Iris pigment epithelial cell (primary cell): ENCODE data around the gene FIGN.

Experiments
- DNase-seq: peaks from one replicate; pipeline ENCODE4 v3.0.0-alpha.2; 2011; ENCODE audit warnings: low read depth

Gene FIGN

DNA sequence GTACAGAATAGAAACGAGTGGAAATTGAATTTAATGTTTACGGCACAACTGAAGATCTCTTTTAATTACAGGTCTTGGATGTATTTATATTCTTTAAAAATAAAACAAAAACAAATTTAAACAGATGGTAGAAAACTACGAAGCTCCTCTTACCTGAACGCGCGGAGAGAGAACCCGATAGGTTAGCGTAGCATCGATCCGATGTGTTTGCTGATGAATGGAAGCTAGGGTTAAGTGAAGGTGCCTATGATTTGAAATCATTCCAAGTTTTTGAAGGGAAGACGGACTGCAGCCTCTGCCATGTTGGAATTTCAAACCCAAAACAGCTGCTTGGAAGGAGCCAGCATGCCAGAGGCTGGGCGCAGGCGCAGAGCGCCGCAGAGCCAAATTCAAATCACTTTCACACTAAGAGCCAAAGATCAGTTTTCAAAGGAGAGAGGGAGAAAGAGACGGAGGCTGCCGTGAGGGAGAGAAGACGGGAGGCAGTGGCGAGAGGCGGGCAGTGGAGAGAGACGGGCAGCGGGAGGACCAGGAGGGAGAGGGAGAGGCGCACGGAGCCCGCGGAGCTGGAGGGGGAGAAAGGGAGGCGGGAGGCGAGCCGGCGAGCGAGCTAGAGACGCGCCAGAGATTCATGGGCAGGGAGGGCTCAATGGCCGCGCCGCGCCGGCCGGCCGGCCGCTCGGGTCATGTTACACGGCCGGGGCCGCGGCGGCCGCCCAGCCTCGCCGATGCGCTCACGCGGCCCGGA, at the start of gene FIGN:
Gene FIGN, minus strand, starts transcription at position 324 of the 748 bp plus-strand sequence. CDS start 1,081 bp downstream, outside the sequence.
- peak; percentile 86 for DNase-seq

DNA sequence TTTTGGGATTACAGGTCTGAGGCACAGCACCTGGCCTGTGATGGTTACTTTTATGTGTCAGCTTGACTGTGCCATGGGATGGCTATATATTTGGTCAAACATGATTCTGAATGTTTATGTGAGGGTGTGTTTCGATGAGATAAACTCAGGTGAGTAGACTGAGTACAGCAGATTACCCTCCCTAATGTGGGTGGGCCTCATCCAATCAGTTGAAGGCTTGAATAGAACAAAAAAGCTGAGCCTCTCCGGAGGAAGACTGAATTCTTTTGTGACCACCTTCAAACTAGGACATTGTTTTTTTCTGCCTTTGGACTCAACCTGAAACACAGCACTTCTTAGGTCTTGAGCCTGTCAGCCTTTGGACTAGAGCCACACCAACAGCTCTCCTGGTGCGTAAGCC, 49.4 kb upstream of the FIGN start:
- DNase-seq = no peak

- DNase-seq = no peak
These were observed 44.3 kb upstream of the FIGN start for GRCh38 chr2:163779970-163780597.

DNA sequence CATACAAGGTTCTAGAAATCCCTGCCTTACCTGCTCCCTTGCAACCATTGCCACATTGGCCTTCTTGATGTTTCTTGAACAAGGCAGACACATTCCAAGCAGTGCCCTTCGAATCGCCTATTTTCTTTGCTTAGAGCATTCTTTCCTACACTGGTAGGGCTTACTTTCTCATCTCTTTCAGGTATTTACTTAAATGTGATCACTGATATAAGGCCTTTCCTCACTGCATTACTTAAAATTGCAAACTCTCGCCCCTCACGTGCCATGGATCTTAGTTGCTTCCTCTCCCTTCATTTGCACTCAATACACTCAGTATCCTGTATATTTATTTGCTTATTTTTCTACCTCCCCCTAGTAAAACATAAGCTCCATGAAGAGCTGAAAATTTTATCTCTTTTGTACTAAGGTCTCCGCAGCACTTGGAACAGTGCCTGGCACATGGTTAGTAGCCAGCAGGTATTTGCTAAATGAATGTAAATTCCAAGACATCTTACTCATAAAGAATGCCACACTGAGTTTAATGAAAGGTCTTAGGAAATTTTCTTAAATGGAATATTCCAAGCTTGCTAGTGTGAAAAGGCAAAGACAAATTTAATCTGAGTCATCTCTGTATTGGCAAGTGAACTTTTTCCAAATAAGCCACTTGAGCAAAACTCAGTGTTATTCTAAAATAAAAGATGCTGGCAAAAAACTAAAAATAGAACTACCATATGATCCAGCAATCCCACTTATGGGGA, 42.4 kb upstream of the FIGN start:
- peak; percentile 94 for DNase-seq

DNA sequence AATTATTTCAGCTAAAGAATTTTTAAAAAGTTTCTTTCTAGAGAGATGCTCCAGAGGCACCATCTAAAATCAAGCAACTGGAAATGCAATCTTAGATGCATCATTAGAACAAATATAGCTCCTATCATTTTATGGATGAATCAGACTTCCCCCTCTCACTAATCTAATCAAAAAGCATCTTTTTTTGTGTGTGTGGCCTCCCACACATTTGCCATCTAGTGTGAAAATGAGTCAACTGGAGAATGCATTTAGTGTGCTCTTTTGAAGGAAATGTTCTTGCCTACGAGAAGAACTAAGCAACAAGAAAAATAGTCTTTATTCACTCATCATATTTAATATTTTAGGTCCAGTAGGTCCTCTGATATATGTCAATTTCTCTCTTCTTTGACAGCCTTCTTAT, 39.5 kb upstream of the FIGN start:
- DNase-seq = peak; percentile 56

- DNase-seq = peak; percentile 96
These were observed 39.1 kb upstream of the FIGN start for GRCh38 chr2:163774862-163775261.

- no peak for DNase-seq
These were observed 37.5 kb upstream of the FIGN start for GRCh38 chr2:163773276-163773675.

- no peak for DNase-seq
These were observed 35.8 kb upstream of the FIGN start for GRCh38 chr2:163771596-163771995.

DNA sequence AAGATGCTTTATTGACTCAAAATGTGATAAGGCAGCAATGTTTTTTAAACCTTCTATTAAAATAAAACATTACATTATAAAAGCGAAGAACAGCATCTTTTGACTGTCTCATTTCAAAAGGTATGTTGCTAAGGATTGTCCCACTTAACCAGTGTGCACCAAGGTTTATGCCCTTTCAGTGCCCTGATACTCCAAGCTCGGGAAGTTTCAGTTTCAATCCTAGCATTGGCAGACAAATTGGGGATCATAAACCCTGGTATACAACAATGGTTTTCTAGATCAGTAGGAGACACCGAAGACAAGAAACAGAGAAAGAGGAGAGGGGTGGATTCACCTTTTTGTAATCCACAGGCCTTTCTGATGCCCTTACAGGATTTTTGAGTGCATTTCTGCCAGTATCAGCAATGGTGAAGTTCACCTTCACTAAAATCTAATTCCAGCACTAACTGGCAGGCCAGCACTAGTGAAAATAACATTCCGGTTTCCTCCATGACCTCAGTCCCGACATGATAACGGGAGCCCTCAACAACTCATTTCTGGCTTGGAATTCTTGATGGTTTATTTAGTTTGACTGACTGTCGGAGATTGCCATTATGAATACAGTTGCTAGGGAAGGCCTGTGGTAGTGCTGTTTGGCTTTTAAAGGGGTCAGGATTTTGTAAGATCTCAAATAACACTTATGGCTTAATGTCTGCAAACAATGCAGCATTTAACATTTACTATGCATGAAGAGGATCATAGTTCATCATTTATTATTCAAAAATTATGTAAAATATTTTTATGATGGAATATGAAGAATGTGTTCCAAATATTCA, 33.3 kb upstream of the FIGN start:
- DNase-seq = no peak

DNA sequence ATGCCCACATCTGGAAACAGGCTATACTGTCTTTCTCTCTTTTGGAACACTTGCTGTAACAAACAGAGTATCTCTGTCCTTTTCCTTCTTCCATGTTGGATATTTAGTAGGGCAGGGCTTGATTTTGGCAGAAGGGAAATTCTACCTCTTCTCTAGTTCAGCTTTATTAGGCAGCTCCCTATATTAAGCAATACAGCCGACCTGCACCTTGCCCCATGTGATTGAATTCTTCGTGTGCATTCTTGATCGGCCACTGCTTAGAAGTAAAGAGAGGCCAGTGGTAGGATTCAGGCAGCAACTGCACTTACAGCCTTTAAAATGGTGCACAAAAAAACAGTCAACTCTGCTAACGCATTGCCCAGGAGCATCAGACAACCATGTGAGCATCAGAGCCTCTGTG, 31.3 kb upstream of the FIGN start:
- DNase-seq = no peak

DNA sequence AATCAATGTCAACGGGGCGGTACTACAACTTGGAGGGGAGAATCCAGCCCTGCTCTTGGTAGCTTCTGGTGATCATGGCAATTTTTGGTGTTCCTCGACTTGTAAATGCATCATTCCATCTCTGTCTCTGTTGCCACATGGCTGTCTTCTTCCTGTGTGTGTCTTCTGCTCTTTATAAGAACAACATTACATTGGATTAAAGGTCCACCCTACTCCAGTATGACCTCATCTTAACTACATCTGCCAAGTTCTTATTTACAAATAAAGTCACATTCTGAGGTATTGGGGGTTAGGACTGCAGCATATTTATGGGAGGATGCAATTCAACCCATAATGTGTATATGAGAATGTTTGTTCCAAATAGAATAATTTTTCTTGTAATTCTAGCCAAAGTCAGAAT, 28.8 kb upstream of the FIGN start:
- DNase-seq = no peak

- no peak for DNase-seq
These were observed 23.2 kb upstream of the FIGN start for GRCh38 chr2:163759013-163759412.

DNA sequence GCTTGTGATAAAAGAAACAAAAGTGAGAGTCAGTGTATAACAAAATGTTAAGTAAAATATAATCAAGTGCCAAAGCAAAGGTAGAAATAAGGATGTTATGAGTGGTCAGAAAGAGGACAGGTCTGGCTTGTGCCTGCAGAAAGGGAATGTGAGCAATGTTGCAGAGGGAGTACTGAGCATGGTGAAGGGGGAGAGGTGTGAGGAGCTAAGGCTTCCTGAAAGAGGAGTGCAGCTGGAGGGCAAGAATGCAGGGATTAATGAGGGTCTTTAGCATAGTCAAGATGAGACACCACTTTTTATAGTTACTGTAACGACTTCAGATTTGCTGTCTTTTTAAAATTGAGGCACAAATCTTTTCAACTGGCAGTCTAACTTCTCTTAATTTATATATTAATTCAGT, 22.0 kb upstream of the FIGN start:
- DNase-seq = no peak

DNA sequence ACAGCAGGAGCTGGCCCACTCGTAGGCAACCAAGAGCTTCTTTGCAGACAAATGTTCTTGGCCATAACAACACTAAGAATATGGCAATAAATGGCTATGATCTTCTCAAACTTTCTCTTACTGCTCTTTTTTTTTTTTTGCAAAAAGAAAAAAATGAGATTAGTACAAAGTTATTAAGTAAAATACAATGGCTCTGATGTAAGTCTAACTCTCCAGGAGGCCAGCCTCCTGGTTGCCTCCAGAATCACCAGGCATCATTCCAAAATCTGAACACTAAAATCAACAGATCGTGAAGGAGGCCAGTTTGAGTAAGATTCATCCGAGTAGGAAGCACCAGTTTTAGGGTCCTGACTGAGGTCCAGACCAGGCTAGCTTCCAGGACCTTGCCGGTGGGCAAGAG, 20.8 kb upstream of the FIGN start:
- no peak for DNase-seq

- no peak for DNase-seq
These were observed 19.6 kb upstream of the FIGN start for GRCh38 chr2:163755366-163755765.

- no peak for DNase-seq
These were observed 17.9 kb upstream of the FIGN start for GRCh38 chr2:163753726-163754125.

DNA sequence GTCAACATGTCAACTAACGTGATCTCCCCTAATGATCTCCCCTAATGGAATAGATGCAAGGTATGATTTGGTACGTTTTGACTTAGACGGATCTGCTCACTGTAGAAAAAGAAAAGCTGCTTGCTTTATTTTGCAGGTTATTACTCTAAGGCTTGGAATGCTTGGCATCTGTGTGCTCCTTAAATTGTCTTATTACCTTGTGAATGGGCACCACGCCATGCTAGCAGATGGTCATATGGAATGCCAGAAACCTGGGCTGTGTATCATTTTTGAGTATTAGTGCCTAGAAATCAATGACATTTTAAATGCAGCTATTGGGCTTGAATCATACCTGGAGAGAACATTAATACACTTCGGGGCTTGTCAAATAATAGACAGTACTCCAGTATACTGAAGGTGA, 16.5 kb upstream of the FIGN start:
- no peak for DNase-seq

DNA sequence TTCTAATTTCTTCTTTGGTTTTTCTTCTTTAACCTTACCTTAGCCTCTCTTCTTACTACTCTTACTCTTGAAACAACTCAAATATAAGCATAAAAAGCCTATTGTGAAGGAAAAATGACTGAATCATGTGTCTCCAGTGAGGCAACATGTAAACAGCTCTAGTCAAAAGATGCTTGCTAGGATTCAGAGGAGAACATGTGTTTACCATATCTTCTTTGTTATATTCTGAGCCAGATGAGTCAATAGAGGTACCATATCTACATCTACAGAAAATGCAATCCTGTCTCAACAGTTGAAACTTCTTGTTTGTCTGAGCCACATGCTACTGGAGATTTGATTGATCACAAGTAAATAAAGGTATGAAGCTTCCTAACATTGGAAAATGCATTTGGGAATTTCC, 15.9 kb upstream of the FIGN start:
- no peak for DNase-seq

DNA sequence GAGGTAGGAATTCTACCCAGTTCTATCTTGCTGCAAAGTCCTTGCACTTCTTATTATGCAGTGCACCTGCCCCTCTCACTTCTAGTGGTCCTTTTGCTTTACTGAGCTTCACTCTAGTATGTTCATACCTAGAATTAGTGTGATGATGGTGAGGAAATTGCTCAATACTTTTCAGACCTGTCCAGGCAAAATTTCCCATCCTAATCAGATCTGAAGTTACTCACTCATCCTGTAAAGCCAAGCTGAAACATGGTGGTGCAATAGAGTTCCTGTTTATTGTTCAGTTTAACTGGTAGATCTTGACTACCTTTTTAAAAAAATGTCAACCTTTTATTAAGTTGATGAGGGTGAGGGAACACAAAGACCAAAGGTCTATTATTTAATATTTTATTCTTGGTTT, 12.6 kb upstream of the FIGN start:
- peak; percentile 28 for DNase-seq

- DNase-seq = no peak
These were observed 5.6 kb upstream of the FIGN start for GRCh38 chr2:163741435-163741834.

GRCh38 chr2:163737563-163737962, 1.8 kb upstream of the FIGN start:
- DNase-seq = no peak

DNA sequence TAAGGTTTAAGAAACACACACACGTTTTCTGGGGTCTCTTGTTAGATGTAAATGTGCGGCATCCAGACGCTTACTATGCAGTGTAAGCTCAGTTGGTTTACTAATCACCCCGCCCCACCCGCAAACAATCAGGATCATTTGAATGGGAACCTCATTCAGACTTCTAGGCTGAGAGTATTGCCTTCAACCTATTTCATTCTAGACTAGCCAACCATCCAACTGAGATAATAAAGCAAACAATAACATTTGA, 1.3 kb upstream of the FIGN start:
- no peak for DNase-seq
